Smooth muscle cell (in vitro differentiated cells): ENCODE results near the gene RNPEPL1. TPM values are rescaled to one million over a fixed set of nuclear protein-coding genes. Genes with fewer than 3 reads are reported as not detected.

Experiments
- DNase-seq: peaks from one replicate; lab custom pipeline; 2025; ENCODE audit not compliant: unreplicated experiment; lab: John Stamatoyannopoulos, UW
- H2AFZ ChIP-seq: fragments of 200-600 bp; sonication (generic); 2 replicates; pipeline ENCODE4 v1.6.0; 2016; ENCODE audit warnings: antibody characterized with exemption, low read depth, mild to moderate bottlenecking
- H3F3A ChIP-seq: fragments of 200-600 bp; sonication (generic); 2 replicates; pipeline ENCODE4 v1.6.0; 2017; ENCODE audit warnings: antibody characterized with exemption, low read depth
- H3K27ac ChIP-seq: fragments of 200-600 bp; sonication (generic); 2 replicates; pipeline ENCODE4 v1.5.1; 2016; ENCODE audit warnings: low read depth, mild to moderate bottlenecking
- H3K27me3 ChIP-seq: fragments of 200-600 bp; sonication (generic); 2 replicates; pipeline ENCODE4 v1.6.1; 2016; ENCODE audit warnings: low read depth, mild to moderate bottlenecking
- H3K36me3 ChIP-seq: fragments of 200-600 bp; sonication (generic); 2 replicates; pipeline ENCODE4 v1.5.1; 2016; ENCODE audit warnings: low read depth
- H3K4me1 ChIP-seq: fragments of 200-600 bp; sonication (generic); 2 replicates; pipeline ENCODE4 v1.5.1; 2016; ENCODE audit warnings: low read depth
- H3K4me2 ChIP-seq: fragments of 200-600 bp; sonication (generic); 2 replicates; pipeline ENCODE4 v1.6.0; 2016; ENCODE audit warnings: mild to moderate bottlenecking
- H3K4me3 ChIP-seq: fragments of 200-600 bp; sonication (generic); 2 replicates; pipeline ENCODE4 v1.5.1; 2016; ENCODE audit warnings: mild to moderate bottlenecking
- H3K79me2 ChIP-seq: fragments of 200-600 bp; sonication (generic); 2 replicates; pipeline ENCODE4 v1.6.0; 2016; ENCODE audit warnings: low read depth, mild to moderate bottlenecking
- H3K9ac ChIP-seq: fragments of 200-600 bp; sonication (generic); 2 replicates; pipeline ENCODE4 v1.6.0; 2016; ENCODE audit warnings: low read depth
- H3K9me3 ChIP-seq: fragments of 200-600 bp; sonication (generic); replicated peaks from 2 replicates; pipeline ENCODE4 v1.5.1; 2016; ENCODE audit warnings: low read depth
- H4K20me1 ChIP-seq: fragments of 200-600 bp; sonication (generic); 2 replicates; pipeline ENCODE4 v1.6.0; 2016; ENCODE audit warnings: low read depth
- CTCF ChIP-seq: fragments of 200-600 bp; sonication (generic); IDR thresholded peaks from 2 replicates; pipeline ENCODE4 v1.5.1; 2017; ENCODE audit warnings: borderline replicate concordance, mild to moderate bottlenecking, antibody characterized with exemption; ENCODE audit not compliant: insufficient read depth, poor library complexity, severe bottlenecking
- WGBS: methylation state at CpG from one replicate; pipeline ENCODE4 v1.1.7; 2016; ENCODE audit warnings: low lambda C conversion rate; 5-methylcytosine and 5-hydroxymethylcytosine counted together
- polyA plus RNA-seq: library from polyadenylated mRNA; unstranded; fragments of >200 nt; fragmentation: Nextera tagmentation; extraction: Ambion mirVana; gene quantifications from 2 replicates; pipeline ENCODE4 v1.2.1, GENCODE V29; 2016
- total RNA-seq: library from RNA; depleted of rRNA; stranded (reverse); fragments of >200 nt; gene quantifications from 2 replicates; pipeline ENCODE4 v1.2.3, GENCODE V29; 2014

RNPEPL1 gene
- total and polyA plus RNA-seq, 2 experiments from 2014 or later, result 15.3 to 40.9 TPM

GRCh38 chr2:240591784-240592183 is 23.5 kb downstream of the RNPEPL1 start:
- H3F3A ChIP-seq, result no peaks in the 10 kb centered on the region
- H2AFZ ChIP-seq, result no peak overlapping the region
- TF ChIP-seq CTCF, result no peak
- no peak overlapping the region for H3K4me2 ChIP-seq
- H3K27ac ChIP-seq, result no peak overlapping the region
- no peak for DNase-seq
- H3K9ac ChIP-seq, result no peak overlapping the region
- peaks cover 63% of the 10 kb centered on the region for H4K20me1 ChIP-seq
- 96% methylated on average over 13 of the region's 13 CpGs for WGBS
- H3K4me1 ChIP-seq, result peaks cover 12% of the 10 kb centered on the region
- H3K27me3 ChIP-seq, result no peaks in the 10 kb centered on the region
- no peaks in the 10 kb centered on the region for H3K9me3 ChIP-seq
- no peak overlapping the region for H3K4me3 ChIP-seq
- peaks cover 29% of the 10 kb centered on the region for H3K79me2 ChIP-seq
- no peaks in the 10 kb centered on the region for H3K36me3 ChIP-seq

GRCh38 chr2:240593026-240593702 is 24.9 kb downstream of the RNPEPL1 start:
- Histone ChIP-seq H3K27ac (no peak overlapping the region), H3K27me3 (no peaks in the 10 kb centered on the region), H3K9ac (no peak overlapping the region), H3K79me2 (peaks cover 16% of the 10 kb centered on the region), H3K4me3 (no peak overlapping the region), H3K9me3 (no peaks in the 10 kb centered on the region), H2AFZ (no peak overlapping the region), H3F3A (no peaks in the 10 kb centered on the region), H3K4me1 (peaks cover 3% of the 10 kb centered on the region), H4K20me1 (peaks cover 56% of the 10 kb centered on the region), H3K4me2 (no peak overlapping the region), H3K36me3 (no peaks in the 10 kb centered on the region)
- DNase-seq, result no peak
- WGBS, result 97% methylated on average over 20 of the region's 20 CpGs
- no peak for TF ChIP-seq CTCF

GRCh38 chr2:240593703-240594451 is 25.6 kb downstream of the RNPEPL1 start:
- DNase-seq, result no peak

More at GRCh38 chr2:240593703-240594451, 25.6 kb downstream of the RNPEPL1 start:
- Histone ChIP-seq H3K79me2 (peaks cover 11% of the 10 kb centered on the region), H3K9me3 (no peaks in the 10 kb centered on the region), H3K36me3 (no peaks in the 10 kb centered on the region), H3K4me2 (no peak overlapping the region), H3K9ac (no peak overlapping the region), H3K27me3 (no peaks in the 10 kb centered on the region), H3F3A (no peaks in the 10 kb centered on the region), H3K27ac (no peak overlapping the region), H4K20me1 (peaks cover 49% of the 10 kb centered on the region), H3K4me1 (no peaks in the 10 kb centered on the region), H3K4me3 (no peak overlapping the region), H2AFZ (no peak overlapping the region)
- no peak for TF ChIP-seq CTCF
- WGBS, result 96% methylated on average over 19 of the region's 19 CpGs
